Stimulated activated CD4-positive, alpha-beta T cell treated with anti-CD3 and anti-CD28 coated beads, Interleukin-1b, Interleukin-23, amount 100 ng/mL, for 4 hours (primary cell): Measurements from ENCODE around the gene BUD23.
"Not testable (repeated sequence)": the region's sequence is repeated elsewhere in the genome, so short reads cannot be mapped to it uniquely, and the experiment has no call there.

ENCODE experiments used
- DNase-seq, 2 donors: peaks; one replicate each; pipeline ENCODE4 v3.0.0-alpha.2; 2020; ENCODE audit warnings: low read depth in 2 of 2

The BUD23 gene

DNA sequence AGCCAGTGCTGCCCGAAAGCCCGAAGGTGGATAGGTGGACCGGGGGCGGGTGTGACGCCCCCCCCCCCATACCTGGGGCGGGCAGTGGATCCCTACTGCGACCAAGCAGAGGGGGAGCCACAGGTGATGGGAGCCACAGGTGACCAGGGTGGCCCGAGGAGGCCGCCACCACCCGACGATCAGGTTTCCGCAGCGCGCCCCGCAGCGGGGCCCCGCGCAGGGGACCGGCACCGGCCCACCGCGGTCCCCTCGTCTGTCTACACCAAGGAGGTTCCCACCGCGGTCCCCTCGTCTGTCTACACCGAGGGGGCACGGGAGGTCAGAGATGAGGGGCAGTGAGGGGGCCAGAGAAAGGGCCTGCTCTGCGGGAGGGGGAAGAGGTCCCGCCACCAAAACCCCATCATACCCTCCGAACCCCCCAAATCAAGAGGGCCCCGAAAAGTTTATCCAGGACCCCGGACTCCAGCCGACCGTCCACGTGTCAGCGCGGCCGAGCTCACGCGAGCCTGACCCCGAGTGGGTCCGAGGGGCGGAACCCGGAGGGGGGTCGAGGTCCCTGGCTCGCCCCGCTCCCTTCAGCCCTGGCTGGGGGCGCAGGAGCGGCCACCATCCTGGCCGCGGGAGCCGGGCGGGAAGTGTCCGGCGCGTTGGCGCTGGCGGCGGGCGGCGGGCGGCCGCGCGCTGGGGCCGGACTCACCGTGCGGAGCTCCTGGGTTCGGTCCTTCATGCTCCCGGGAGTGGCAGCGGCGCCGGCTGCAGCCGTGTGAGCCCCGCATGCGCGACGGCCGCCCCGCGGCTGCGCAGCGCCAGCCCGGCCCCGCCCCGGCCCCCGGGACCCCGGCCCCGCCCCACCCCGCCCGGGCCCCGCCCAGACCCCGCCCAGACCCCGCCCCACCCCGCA lies 35.8 kb downstream of the BUD23 start, which contains the start of gene STX1A:
TSS of gene STX1A (minus strand) at position 765 of the 901 bp plus-strand sequence. CDS start at position 727, 38 bp downstream.
- DNase-seq = peak; percentile 60 to 65

DNA sequence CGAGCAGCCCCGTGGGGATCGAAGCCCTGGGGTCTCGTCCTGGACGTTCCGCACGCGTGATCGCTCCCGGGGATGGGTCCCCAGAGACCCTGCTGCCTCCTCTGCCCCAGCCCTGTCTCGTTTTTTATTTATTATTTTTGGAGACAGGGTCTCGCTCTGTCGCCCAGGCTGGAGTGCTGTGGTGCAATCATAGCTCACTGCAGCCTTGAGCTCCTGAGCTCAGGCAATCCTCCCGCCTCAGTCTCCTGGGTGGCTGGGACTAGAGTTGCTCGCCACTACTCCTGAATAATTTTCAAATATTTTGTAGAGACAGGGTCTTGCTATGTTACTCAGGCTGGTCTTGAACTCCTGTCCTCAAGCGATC lies 36.4 kb downstream of the BUD23 start:
- DNase-seq = no peak

DNA sequence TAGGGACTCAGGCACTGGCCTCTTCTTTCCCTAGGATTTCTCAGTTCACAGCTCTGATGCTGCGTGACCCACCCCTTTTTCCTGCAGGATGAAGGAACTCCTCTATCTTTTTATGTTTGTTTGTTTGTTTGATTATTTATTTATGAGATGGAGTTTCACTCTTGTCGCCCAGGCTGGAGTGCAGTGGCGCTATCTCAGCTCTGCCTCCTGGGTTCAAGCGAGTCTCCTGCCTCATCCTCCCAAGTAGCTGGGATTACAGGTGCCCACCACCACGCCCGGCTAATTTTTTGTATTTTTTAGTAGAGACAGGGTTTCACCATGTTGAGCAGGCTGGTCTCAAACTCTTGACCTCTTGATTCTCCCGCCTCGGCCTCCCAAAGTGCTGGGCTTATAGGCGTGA lies 37.0 kb downstream of the BUD23 start:
- DNase-seq = not testable (repeated sequence)

GRCh38 chr7:73721377-73721817 lies 38.0 kb downstream of the BUD23 start:
- DNase-seq = no peak

GRCh38 chr7:73722182-73722581 lies 38.8 kb downstream of the BUD23 start:
- DNase-seq = not testable (repeated sequence)

- DNase-seq = no peak
Measured at GRCh38 chr7:73722785-73723184, 39.4 kb downstream of the BUD23 start.

DNA sequence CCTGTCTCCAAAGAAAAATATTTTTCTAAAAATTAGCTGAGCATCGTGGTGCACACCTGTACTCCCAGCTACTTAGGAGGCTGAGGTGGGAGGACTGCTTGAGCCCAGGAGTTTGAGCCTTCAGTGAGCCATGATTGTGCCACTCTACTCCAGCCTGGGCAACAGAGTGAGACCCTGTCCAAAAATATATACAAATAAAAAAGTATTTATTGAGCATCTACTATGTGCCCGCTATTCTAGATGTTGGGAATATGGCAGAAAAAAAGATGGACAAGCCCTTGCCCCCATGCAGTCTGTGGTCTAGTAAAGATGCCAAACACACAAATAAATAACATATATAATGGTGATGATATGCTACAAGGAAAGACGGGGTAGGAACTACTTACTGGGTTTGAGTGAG lies 40.4 kb downstream of the BUD23 start:
- DNase-seq = no peak

DNA sequence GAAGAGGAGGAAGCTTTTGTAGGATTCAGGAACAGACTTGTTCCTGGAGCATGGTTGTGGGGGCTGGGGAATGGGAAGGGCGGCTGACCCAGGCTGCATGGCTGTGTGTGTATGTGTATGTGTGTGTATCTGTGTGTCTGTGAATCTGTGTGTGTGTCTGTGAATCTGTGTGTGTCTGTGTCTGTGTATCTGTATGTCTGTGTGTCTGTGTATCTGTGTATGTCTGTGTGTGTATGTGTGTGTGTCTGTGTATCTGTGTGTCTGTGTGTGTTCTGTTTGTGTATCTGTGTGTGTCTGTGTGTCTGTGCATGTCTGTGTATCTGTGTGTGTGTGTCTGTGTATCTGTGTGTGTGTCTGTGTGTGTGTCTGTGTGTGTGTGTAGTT lies 42.7 kb downstream of the BUD23 start:
- DNase-seq = no peak

DNA sequence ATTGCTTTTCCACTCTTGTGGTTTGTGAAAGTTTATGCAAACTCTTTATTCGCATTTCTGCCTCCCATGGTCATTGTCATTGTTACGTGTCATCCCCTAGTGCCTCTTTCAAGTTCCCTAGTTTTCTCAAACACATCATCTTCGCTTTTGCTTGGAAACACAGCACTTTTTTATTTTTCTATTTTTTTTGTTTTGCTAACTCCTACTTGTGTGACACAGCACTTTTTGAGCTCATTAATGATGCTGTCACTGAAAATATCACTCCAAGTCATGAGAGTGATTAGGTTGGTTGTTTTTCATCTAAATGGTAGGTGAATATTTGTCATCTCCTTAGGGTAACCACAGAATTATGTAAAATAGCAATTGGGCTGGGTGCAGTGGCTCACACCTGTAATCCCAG lies 44.6 kb downstream of the BUD23 start:
- DNase-seq = no peak

DNA sequence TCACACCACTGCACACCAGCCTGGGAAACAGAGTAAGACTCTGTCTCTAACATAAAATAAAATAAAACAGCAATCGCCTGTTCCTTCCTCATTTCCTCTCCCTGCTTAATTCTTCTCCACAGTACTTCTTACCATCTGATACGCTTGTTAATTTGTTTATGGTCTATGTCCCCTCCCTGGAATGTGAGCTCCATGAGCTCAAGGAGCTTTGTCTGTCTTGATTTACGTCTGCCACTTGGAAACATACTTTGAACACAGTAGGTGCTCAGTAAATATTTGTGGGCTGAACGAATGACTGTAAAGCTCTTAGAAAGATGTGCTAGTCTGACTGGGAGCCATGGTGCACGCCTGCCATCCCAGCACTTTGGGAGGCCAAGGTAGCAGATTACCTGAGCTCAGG lies 45.2 kb downstream of the BUD23 start:
- no peak for DNase-seq

- no peak for DNase-seq
Measured at GRCh38 chr7:73730485-73730884, 47.1 kb downstream of the BUD23 start.

- no peak for DNase-seq
Measured at GRCh38 chr7:73732397-73732796, 49.0 kb downstream of the BUD23 start.

DNA sequence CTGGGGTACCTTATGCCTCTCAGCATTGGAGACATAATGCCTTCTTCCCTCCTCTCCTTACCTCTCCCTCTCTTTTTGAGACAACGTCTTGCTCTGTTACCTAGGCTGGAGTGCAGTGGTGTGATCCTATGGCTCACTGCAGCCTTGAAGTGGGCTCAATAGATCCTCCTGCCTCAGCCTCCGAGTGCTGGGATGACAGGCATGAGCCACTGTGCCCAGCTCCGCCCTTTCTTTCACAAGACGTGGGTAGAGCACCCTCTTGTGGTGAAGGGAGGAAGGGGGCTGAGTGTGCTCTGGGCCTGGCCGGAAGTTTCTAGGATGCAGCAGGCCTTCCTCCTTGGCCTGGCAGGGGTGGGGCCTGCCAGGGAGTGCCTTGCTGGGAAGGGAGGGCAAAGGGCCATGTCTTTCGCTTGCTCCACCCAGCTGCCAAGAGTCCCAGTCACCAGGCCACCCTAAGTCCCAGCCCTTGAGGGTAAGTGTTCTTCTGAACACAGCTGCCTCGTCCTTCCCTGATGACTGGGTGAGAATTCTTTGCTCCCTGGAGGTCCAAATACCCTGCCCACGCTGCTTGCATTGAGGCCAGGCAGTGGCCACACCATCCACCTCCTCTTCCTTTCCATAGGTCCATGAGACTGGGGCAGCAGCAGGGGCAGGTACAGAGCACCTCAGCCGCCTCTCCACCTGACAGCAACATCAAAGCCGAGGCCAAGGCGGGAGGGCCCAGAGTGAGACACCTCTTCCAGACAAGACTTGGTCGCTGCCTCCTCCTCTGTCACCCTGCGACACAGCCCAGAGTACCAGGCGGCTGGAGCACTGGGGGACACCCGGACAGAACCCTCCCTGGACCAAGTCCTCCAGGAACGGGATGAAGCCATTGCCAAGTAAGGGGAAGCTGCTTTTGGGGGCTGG lies 51.5 kb downstream of the BUD23 start:
- DNase-seq = peak; percentile 64 to 77

DNA sequence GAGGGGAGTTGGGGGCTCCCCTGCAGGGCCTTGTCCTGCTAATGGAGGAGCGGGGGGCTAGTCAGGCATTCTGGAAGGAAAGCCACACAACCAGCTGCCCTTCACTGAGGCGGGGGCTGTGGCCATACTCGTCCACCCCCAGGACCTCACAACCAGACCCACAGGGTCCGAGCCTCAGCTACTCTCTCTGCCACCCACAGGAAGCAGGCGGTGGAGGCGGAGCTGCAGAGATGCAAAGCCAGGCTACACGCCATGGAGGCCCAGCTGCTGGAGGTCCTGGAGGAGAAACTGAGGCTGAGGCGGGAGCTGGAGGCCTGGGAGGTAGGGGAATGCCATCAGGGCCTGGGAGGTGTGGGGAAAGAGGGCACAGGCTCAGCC lies 52.1 kb downstream of the BUD23 start:
- DNase-seq = no peak

GRCh38 chr7:73736885-73737284 lies 53.5 kb downstream of the BUD23 start:
- DNase-seq = no peak

- DNase-seq = no peak
Measured at GRCh38 chr7:73737491-73738219, 54.3 kb downstream of the BUD23 start.

DNA sequence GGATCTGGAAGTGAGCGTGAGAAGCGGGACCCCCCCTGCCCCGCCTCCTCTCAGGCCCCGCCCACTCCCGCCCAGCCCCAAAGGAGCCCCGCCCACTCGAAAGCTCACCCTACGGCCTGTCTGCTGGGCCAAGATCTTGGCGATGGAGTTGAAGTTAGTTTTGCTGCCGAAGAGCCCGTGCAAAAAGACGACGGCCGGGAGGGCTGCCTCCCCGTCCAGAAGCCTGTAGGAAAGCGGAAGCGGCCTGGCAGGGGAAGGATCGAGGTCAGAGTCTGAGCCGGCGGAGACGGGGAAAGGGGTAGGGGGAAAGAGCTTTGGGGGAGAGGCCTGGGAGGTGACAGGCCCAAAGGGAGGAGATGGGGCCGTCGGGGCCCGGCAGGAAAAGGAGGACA lies 54.8 kb downstream of the BUD23 start:
- peak; percentile 55 to 66 for DNase-seq

DNA sequence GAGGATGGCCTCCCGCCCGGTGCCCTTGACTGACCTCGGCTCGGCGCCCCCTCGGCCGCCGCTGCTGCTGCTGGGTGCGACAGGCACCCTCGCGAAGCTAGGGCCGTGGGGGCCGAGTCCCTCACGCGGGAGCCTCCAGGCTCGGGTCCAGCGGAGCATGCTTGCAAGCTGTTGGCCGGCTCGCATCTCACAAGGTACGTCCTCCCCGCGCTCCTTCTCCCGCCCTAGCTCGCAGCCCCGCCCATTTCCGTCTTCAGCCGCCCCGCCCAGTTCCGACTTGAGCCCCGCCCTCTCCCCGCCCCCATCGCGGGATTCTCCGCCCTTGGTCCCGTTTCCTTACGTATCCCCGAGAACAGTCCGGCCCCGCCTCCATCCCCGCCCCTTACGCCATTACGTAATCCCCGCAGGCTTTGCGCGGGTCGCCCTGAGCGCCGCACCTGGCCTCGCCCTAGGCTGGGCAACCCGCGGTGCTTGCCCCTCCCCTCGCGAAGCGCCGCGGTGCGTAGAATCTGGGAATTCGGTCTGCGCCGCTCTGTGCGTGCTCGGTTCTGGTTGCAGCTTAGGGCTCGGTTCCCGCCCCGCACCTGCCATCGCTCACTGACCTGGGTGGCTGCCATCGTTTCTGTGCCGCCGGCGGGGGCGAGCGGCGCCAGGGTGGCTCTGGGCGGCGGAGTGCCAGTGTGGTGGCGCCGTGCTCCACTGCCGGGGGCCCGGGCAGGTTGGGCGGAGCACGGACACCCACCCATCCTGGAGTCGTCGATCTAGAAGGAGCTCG lies 55.4 kb downstream of the BUD23 start, which contains the start of gene ABHD11:
TSS of gene ABHD11 (minus strand) at position 191 of the 775 bp plus-strand sequence. CDS start at position 159, 32 bp downstream.
- peak; percentile 99 to 100 for DNase-seq

GRCh38 chr7:73739387-73739767 lies 56.0 kb downstream of the BUD23 start:
- DNase-seq = no peak

- DNase-seq = no peak
Measured at GRCh38 chr7:73740212-73740611, 56.8 kb downstream of the BUD23 start.

DNA sequence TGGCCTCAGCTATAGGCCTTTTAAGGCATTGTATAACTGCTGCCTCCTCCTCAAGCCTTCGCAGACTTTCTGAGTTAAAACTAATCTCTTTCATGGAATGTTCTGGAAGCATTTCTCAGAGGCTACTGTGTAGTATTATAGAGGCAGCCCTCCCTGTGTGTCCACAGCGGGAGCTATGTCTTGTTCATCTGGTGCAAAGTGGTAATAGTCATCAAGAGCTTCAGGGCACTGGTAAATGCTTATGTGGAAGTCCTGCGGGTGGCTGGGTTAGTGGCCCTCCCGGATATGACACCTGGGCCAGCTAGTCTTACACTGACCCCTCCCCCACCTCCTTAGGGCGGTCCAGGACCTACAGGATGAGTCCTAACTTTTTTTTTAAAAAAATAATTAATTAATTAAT lies 57.4 kb downstream of the BUD23 start:
- no peak for DNase-seq
